Mesenchymal stem cell (in vitro differentiated cells and primary cell): ENCODE data around the gene FAM177A1.

Experiments
- DNase-seq: peaks from one replicate; pipeline ENCODE4 v3.0.0-alpha.2; 2013
- H2AFZ ChIP-seq: one replicate; pipeline ENCODE4 v1.6.1; 2013; ENCODE audit warnings: low read depth, mild to moderate bottlenecking, control low read depth, inconsistent platforms, low read length, moderate library complexity
- H2AK5ac ChIP-seq: 2 replicates; pipeline ENCODE4 v1.6.1; 2013; ENCODE audit warnings: low read length, moderate library complexity, mild to moderate bottlenecking, inconsistent platforms; ENCODE audit not compliant: severe bottlenecking
- H2BK120ac ChIP-seq: one replicate; pipeline ENCODE4 v1.6.1; 2013; ENCODE audit warnings: low read depth, mild to moderate bottlenecking, inconsistent platforms, low read length, moderate library complexity
- H2BK12ac ChIP-seq, 2 experiments: one replicate each; pipeline ENCODE4 v1.6.1; 2013; ENCODE audit warnings: inconsistent platforms in 2 of 2, low read length in 2 of 2, mild to moderate bottlenecking in 2 of 2, moderate library complexity in 2 of 2, control low read depth in 1 of 2
- H2BK15ac ChIP-seq: one replicate; pipeline ENCODE4 v1.6.1; 2013; ENCODE audit warnings: mild to moderate bottlenecking, low read depth, inconsistent platforms; ENCODE audit not compliant: poor library complexity, severe bottlenecking
- H2BK5ac ChIP-seq: 2 replicates; pipeline ENCODE4 v1.6.1; 2013; ENCODE audit warnings: low read depth, mild to moderate bottlenecking, low read length, control low read depth, inconsistent platforms; ENCODE audit not compliant: poor library complexity, severe bottlenecking
- H3K14ac ChIP-seq, 2 experiments: one replicate each; pipeline ENCODE4 v1.6.1; 2013; ENCODE audit warnings: inconsistent platforms in 2 of 2, low read length in 2 of 2, control low read depth in 1 of 2, mild to moderate bottlenecking in 1 of 2, moderate library complexity in 1 of 2
- H3K18ac ChIP-seq, 2 experiments: one replicate each; pipeline ENCODE4 v1.6.1; 2013; ENCODE audit warnings: inconsistent platforms in 2 of 2, low read length in 2 of 2, control low read depth in 1 of 2, low read depth in 1 of 2, mild to moderate bottlenecking in 1 of 2
- H3K23ac ChIP-seq, 2 experiments: one replicate each; pipeline ENCODE4 v1.6.1; 2013; ENCODE audit warnings: inconsistent platforms in 2 of 2, low read length in 2 of 2, mild to moderate bottlenecking in 2 of 2, moderate library complexity in 2 of 2, control low read depth in 1 of 2
- H3K27ac ChIP-seq: 2 replicates; pipeline ENCODE4 v1.5.1; 2013; ENCODE audit warnings: mild to moderate bottlenecking, moderate library complexity, low read length, control low read depth, inconsistent platforms; ENCODE audit not compliant: poor library complexity, severe bottlenecking
- H3K27me3 ChIP-seq, 2 experiments: 2 replicates each; pipeline versions ENCODE4 v1.6.1 to v1.7.0; 2013; ENCODE audit warnings: low read length in 2 of 2, mild to moderate bottlenecking in 2 of 2, moderate library complexity in 2 of 2, control low read depth in 1 of 2, inconsistent platforms in 1 of 2; ENCODE audit not compliant: control insufficient read depth in 1 of 2, insufficient read depth in 1 of 2
- H3K36me3 ChIP-seq, 2 experiments: 2 replicates each; pipeline versions ENCODE4 v1.6.1 to v1.7.0; 2013; ENCODE audit warnings: low read length in 2 of 2, control low read depth in 1 of 2, inconsistent platforms in 1 of 2, low read depth in 1 of 2, mild to moderate bottlenecking in 1 of 2; ENCODE audit not compliant: insufficient read depth in 2 of 2, control insufficient read depth in 1 of 2
- H3K4ac ChIP-seq, 2 experiments: one replicate each; pipeline ENCODE4 v1.6.1; 2013; ENCODE audit warnings: inconsistent platforms in 2 of 2, low read length in 2 of 2, mild to moderate bottlenecking in 2 of 2, moderate library complexity in 2 of 2, control low read depth in 1 of 2, low read depth in 1 of 2
- H3K4me1 ChIP-seq: 2 replicates; pipeline ENCODE4 v1.6.1; 2013; ENCODE audit warnings: low read depth, low read length, control low read depth; ENCODE audit not compliant: control insufficient read depth, insufficient read depth
- H3K4me2 ChIP-seq: 2 replicates; pipeline ENCODE4 v1.6.1; 2013; ENCODE audit warnings: low read length, mild to moderate bottlenecking, inconsistent platforms; ENCODE audit not compliant: poor library complexity, severe bottlenecking
- H3K4me3 ChIP-seq, 2 experiments: 2 replicates each; pipeline versions ENCODE4 v1.5.1 to v1.7.0; 2013; ENCODE audit warnings: low read length in 2 of 2, mild to moderate bottlenecking in 2 of 2, control low read depth in 1 of 2, low read depth in 1 of 2; ENCODE audit not compliant: insufficient read depth in 1 of 2
- H3K79me1 ChIP-seq: replicated peaks from 2 replicates; pipeline ENCODE4 v1.6.1; 2013; ENCODE audit warnings: mild to moderate bottlenecking, control low read depth, low read length, inconsistent platforms; ENCODE audit not compliant: poor library complexity, severe bottlenecking
- H3K9ac ChIP-seq: 2 replicates; pipeline ENCODE4 v1.7.0; 2013; ENCODE audit warnings: mild to moderate bottlenecking, low read length, moderate library complexity
- H3K9me3 ChIP-seq: 2 replicates; pipeline ENCODE4 v1.7.0; 2013; ENCODE audit warnings: mild to moderate bottlenecking, low read length; ENCODE audit not compliant: control insufficient read depth
- H4K8ac ChIP-seq: one replicate; pipeline ENCODE4 v1.6.1; 2013; ENCODE audit warnings: inconsistent platforms, mild to moderate bottlenecking, low read length, moderate library complexity
- H4K91ac ChIP-seq: one replicate; pipeline ENCODE4 v1.6.1; 2013; ENCODE audit warnings: mild to moderate bottlenecking, low read length, inconsistent platforms
- WGBS: methylation state at CpG from one replicate; pipeline ENCODE4 v1.1.7; 2013; ENCODE audit warnings: mixed read lengths; 5-methylcytosine and 5-hydroxymethylcytosine counted together

The FAM177A1 gene

GRCh38 chr14:35107866-35108265, 61.8 kb downstream of the FAM177A1 start:
- H2BK120ac ChIP-seq: no peak overlapping the region
- no peak overlapping the region for H2BK5ac ChIP-seq
- no peak overlapping the region for H3K4ac ChIP-seq
- no peak overlapping the region for H3K14ac ChIP-seq
- H3K9ac ChIP-seq: no peak overlapping the region
- no peaks in the 10 kb centered on the region for H3K4me1 ChIP-seq
- H3K4me3 ChIP-seq: no peak overlapping the region
- no peak overlapping the region for H2AFZ ChIP-seq
- H3K4me2 ChIP-seq: no peak overlapping the region
- H2BK12ac ChIP-seq: no peak overlapping the region
- no peak overlapping the region for H2BK15ac ChIP-seq
- H2AK5ac ChIP-seq: no peak overlapping the region
- no peak for DNase-seq
- peaks cover 7% of the 10 kb centered on the region for H3K79me1 ChIP-seq
- H3K18ac ChIP-seq: no peak overlapping the region
- no peak overlapping the region for H3K23ac ChIP-seq
- no peak overlapping the region for H3K27ac ChIP-seq
- H3K9me3 ChIP-seq: peaks cover 12% of the 10 kb centered on the region
- no peak overlapping the region for H4K8ac ChIP-seq
- no peaks in the 10 kb centered on the region for H3K27me3 ChIP-seq
- H4K91ac ChIP-seq: no peak overlapping the region
- peaks cover 20 to 78% of the 10 kb centered on the region in 2 experiments for H3K36me3 ChIP-seq

GRCh38 chr14:35112641-35113040, 66.6 kb downstream of the FAM177A1 start:
- WGBS: 81% methylated on average over 2 of the region's 2 CpGs
- Histone ChIP-seq H3K23ac (no peak overlapping the region), H3K9ac (no peak overlapping the region), H3K4me3 (no peak overlapping the region), H3K4me2 (no peak overlapping the region), H3K36me3 (peaks cover 22 to 79% of the 10 kb centered on the region in 2 experiments), H3K79me1 (peaks cover 22% of the 10 kb centered on the region), H2BK5ac (no peak overlapping the region), H2BK15ac (no peak overlapping the region), H2AFZ (no peak overlapping the region), H2BK120ac (no peak overlapping the region), H3K4ac (no peak overlapping the region), H2BK12ac (no peak overlapping the region), H3K14ac (no peak overlapping the region), H3K18ac (no peak overlapping the region), H3K4me1 (peaks cover 2% of the 10 kb centered on the region), H3K9me3 (peaks cover 12% of the 10 kb centered on the region), H2AK5ac (no peak overlapping the region), H3K27ac (no peak overlapping the region), H4K91ac (no peak overlapping the region), H3K27me3 (no peaks in the 10 kb centered on the region), H4K8ac (no peak overlapping the region)
- DNase-seq: no peak

GRCh38 chr14:35113308-35113950, 67.4 kb downstream of the FAM177A1 start:
- Histone ChIP-seq H4K8ac (no peak overlapping the region), H3K4ac (no peak overlapping the region), H3K27me3 (no peaks in the 10 kb centered on the region), H3K23ac (no peak overlapping the region), H3K4me3 (no peak overlapping the region), H3K18ac (no peak overlapping the region), H2BK15ac (no peak overlapping the region), H4K91ac (no peak overlapping the region), H3K4me1 (peaks cover 2% of the 10 kb centered on the region), H3K4me2 (no peak overlapping the region), H2BK5ac (no peak overlapping the region), H3K14ac (no peak overlapping the region), H2BK12ac (no peak overlapping the region), H3K36me3 (peaks cover 22 to 77% of the 10 kb centered on the region in 2 experiments), H3K9me3 (peaks cover 12% of the 10 kb centered on the region), H2AK5ac (no peak overlapping the region), H2BK120ac (no peak overlapping the region), H3K27ac (no peak overlapping the region), H3K9ac (no peak overlapping the region), H2AFZ (no peak overlapping the region), H3K79me1 (peaks cover 22% of the 10 kb centered on the region)
- no peak for DNase-seq
- 99% methylated on average over 4 of the region's 4 CpGs for WGBS

GRCh38 chr14:35114036-35114435, 68.0 kb downstream of the FAM177A1 start:
- Histone ChIP-seq H3K4me2 (no peak overlapping the region), H3K9me3 (peaks cover 12% of the 10 kb centered on the region), H4K8ac (no peak overlapping the region), H3K27ac (no peak overlapping the region), H2BK5ac (no peak overlapping the region), H3K18ac (no peak overlapping the region), H3K14ac (no peak overlapping the region), H3K4me3 (no peak overlapping the region), H3K23ac (no peak overlapping the region), H3K36me3 (peaks cover 22 to 77% of the 10 kb centered on the region in 2 experiments), H2BK15ac (no peak overlapping the region), H2BK12ac (no peak overlapping the region), H2BK120ac (no peak overlapping the region), H3K4ac (no peak overlapping the region), H3K27me3 (no peaks in the 10 kb centered on the region), H3K9ac (no peak overlapping the region), H2AK5ac (no peak overlapping the region), H2AFZ (no peak overlapping the region), H3K4me1 (peaks cover 2% of the 10 kb centered on the region), H4K91ac (no peak overlapping the region), H3K79me1 (peaks cover 26% of the 10 kb centered on the region)
- DNase-seq: peak; percentile 46
- no CpG with 5 or more reads among the region's 2 CpGs for WGBS
